Kidney epithelial cell (primary cell): ENCODE results near the gene CASKIN2. TPM values are rescaled to one million over a fixed set of nuclear protein-coding genes. Genes with fewer than 3 reads are reported as not detected.

Source experiments
- DNase-seq: peaks from one replicate; pipeline ENCODE4 v3.0.0-alpha.2; 2010; ENCODE audit warnings: low read depth
- H3K27me3 ChIP-seq: 2 replicates; pipeline ENCODE4 v1.6.0; 2011; ENCODE audit warnings: low read length; ENCODE audit not compliant: control insufficient read depth, insufficient read depth
- H3K36me3 ChIP-seq: 2 replicates; pipeline ENCODE4 v1.5.1; 2011; ENCODE audit warnings: low read length; ENCODE audit not compliant: control insufficient read depth, insufficient read depth
- H3K4me3 ChIP-seq: 2 replicates; pipeline ENCODE4 v1.5.1; 2011; ENCODE audit warnings: low read depth, mild to moderate bottlenecking, control low read depth, low read length
- total RNA-seq: library from RNA; depleted of rRNA; stranded (reverse); fragments of >200 nt; gene quantifications from 2 replicates; pipeline ENCODE4 v1.2.3, GENCODE V29; 2015
- TF ChIP-seq, protein P1 (sequence below): IDR thresholded peaks from 2 replicates; pipeline ENCODE4 v1.5.1; 2011; ENCODE audit warnings: mild to moderate bottlenecking, moderate library complexity, low read length, control low read depth, inconsistent platforms; ENCODE audit not compliant: insufficient read depth, poor library complexity, severe bottlenecking

The CASKIN2 gene
- total RNA-seq, 1 donor from 2014 or later = 14.7 TPM

DNA sequence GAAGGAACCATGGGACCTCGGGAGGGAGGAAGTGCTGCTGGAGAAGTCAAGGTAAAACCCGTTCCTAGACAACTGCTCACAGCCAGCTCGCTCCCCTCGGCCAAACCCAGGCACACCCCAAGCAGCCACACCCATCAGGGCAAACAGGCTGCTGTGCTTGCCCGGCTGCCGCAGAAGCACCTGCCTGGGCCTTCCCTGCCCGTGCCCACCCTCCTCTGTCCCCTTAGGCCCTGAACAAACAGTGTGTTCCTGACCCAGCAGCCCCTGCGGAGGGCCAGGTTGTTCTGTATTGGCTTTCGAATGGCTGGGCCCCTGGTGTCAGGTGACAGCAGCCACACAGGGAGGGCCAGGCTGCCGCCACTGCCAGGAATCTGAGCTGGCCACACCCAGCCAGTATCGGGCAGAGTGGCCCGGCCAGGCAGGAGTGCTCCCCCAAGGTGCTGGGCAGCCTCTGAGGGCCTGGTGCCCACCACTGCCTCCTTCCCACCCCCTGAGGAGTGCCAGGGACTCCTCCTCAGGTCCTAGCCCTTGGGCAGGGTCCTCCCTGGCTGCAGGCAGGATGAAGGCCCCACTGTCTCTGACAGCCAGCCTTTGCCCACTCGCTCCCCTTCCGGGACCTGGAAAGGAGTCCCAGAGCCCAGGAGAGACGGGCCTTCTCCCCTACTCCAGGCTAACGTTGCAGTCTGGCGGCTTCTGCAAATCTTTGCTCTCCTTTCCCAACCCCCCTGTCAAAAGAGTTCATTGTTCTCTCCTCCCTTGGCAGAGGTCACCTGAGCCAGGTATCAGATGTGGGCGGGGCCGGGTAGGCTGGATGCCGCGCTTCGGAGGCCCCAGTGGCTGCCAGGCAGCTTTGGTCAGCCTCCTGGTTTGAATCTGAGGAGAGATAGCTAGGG is 34.2 kb upstream of the CASKIN2 start:
- no peak for DNase-seq
- no peak overlapping the region for H3K4me3 ChIP-seq
- H3K36me3 ChIP-seq = peaks cover 1% of the 10 kb centered on the region
- TF ChIP-seq, protein P1, sequence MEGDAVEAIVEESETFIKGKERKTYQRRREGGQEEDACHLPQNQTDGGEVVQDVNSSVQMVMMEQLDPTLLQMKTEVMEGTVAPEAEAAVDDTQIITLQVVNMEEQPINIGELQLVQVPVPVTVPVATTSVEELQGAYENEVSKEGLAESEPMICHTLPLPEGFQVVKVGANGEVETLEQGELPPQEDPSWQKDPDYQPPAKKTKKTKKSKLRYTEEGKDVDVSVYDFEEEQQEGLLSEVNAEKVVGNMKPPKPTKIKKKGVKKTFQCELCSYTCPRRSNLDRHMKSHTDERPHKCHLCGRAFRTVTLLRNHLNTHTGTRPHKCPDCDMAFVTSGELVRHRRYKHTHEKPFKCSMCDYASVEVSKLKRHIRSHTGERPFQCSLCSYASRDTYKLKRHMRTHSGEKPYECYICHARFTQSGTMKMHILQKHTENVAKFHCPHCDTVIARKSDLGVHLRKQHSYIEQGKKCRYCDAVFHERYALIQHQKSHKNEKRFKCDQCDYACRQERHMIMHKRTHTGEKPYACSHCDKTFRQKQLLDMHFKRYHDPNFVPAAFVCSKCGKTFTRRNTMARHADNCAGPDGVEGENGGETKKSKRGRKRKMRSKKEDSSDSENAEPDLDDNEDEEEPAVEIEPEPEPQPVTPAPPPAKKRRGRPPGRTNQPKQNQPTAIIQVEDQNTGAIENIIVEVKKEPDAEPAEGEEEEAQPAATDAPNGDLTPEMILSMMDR = no peak
- no peaks in the 10 kb centered on the region for H3K27me3 ChIP-seq

DNA sequence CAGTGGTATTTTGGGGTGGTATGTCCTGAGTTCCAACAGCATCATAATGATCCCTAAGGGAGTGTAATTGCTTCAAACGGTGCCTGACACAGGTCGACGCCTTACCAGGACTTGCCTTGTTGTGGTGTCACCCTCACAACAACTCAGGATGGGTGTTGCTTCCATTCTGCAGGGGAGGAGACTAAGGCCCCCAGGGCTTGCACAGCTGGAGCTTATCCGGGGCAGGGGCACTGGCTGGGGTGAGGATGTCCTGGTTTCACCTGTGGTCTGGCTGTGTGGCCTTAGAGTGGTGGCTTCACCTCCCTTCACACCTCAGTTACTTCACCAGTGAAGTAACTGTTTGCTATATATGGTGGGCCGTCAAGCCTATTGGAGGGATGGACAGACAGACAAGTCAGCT is 33.5 kb upstream of the CASKIN2 start:
- Histone ChIP-seq H3K27me3 (no peaks in the 10 kb centered on the region), H3K36me3 (peaks cover 1% of the 10 kb centered on the region), H3K4me3 (no peak overlapping the region)
- DNase-seq = no peak
- TF ChIP-seq, protein P1 = no peak

DNA sequence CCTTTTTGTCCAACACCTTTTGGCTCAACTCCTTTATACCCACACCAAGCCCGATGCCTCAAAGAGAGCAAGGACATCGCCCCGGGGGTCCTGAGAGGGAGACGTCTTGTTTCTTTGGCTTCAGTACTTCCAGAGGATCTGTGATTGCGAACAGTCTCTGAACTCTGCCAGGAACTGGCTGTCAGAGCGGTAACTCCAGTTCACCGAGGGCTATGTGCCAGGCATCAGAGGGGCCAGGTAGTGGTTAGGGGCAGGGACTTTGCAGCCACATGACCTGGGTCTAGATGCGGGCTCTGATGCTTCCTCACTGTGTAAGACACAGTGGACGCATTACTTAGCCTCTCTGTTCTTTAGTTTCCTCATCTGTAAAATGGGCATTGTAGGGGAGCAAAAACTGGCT is 31.8 kb upstream of the CASKIN2 start:
- TF ChIP-seq, protein P1 = no peak
- Histone ChIP-seq H3K27me3 (no peaks in the 10 kb centered on the region), H3K4me3 (no peak overlapping the region), H3K36me3 (peaks cover 1% of the 10 kb centered on the region)
- no peak for DNase-seq

- H3K4me3 ChIP-seq = no peak overlapping the region
- H3K36me3 ChIP-seq = peaks cover 1% of the 10 kb centered on the region
- no peak for DNase-seq
- TF ChIP-seq, protein P1 = no peak
- H3K27me3 ChIP-seq = no peaks in the 10 kb centered on the region
Observed at GRCh38 chr17:75546181-75546580, 30.8 kb upstream of the CASKIN2 start.

GRCh38 chr17:75544250-75544649 is 28.9 kb upstream of the CASKIN2 start:
- H3K4me3 ChIP-seq = no peak overlapping the region
- DNase-seq = no peak
- H3K36me3 ChIP-seq = peaks cover 1% of the 10 kb centered on the region
- H3K27me3 ChIP-seq = no peaks in the 10 kb centered on the region
- TF ChIP-seq, protein P1 = no peak
